ENCODE measurements around the gene SH3BP1.

SH3BP1 gene

DNA sequence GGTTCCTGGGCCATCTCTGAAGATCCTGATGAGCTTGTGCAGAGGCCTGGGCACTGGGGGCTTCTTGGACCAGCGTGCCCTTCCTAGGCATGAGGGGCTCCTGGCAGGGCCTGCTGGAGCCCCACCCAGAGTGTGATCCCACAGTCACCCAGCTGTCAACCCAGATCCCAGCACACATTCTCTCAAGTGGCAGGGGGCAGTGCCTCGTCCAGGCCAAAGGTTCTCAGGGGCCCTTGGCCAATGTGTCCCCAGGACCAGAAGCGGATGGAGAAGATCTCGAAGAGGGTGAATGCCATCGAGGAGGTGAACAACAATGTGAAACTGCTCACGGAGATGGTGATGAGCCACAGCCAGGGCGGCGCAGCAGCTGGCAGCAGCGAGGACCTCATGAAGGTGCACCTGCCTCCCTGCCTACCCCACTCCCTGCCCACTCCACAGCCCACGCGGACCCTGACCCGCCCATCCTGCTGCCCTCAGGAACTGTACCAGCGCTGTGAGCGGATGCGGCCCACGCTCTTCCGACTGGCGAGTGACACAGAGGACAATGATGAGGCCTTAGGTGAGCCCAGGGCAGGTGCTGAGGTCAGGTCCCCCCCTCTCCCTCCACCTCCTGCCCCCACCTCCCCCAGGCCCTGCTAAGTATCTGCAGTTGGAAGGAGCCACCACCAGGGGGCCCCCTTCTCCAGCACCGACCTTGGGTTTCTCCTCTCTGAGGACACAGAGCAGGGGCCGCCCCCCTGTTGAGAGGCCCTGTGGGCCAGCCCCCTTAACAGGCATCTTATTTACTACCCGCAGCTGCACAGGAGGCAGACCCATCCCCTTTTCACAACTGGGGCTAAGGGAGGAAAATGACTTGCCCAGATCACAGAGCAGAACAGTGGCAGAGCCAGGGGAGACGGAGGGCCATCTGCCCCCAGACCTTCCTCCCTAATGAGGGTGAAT, 16.1 kb upstream of the SH3BP1 start:
- peak; percentile 86 for DNase-seq (ENCODE audit: extremely low spot score)
- TF ChIP-seq FOXM1 (IDR thresholded peaks at IDR 0.05; ENCODE audit: borderline replicate concordance) (no peak), BHLHE40 (IDR thresholded peaks at IDR 0.05; ENCODE audit: borderline replicate concordance) (no peak), ZNF384 (IDR thresholded peaks at IDR 0.05) (no peak), L3MBTL2 (conservative IDR thresholded peaks at IDR 0.05) (no peak), FOXA1 (IDR thresholded peaks at IDR 0.05) (no peak), HDGF (IDR thresholded peaks at IDR 0.05; ENCODE audit: borderline replicate concordance) (no peak; the same call in 1 of the 2 replicates), ARNT (IDR thresholded peaks at IDR 0.05) (no peak), PKNOX1 (IDR thresholded peaks at IDR 0.05) (no peak), ELF4 (IDR thresholded peaks at IDR 0.05) (no peak), TARDBP (IDR thresholded peaks at IDR 0.05) (no peak), FOXK2 (IDR thresholded peaks at IDR 0.05) (no peak), CTBP1 (IDR thresholded peaks at IDR 0.05; ENCODE audit: borderline replicate concordance) (no peak), NFRKB (IDR thresholded peaks at IDR 0.05) (no peak), SP1 (IDR thresholded peaks at IDR 0.05) (no peak), LEF1 (IDR thresholded peaks at IDR 0.05; ENCODE audit: borderline replicate concordance) (no peak), SUZ12 (IDR thresholded peaks at IDR 0.05) (no peak)
- ChIA-PET CTCF (interaction anchor here (0.6 kb wide), 1 partner anchor 25 kb away, joined by 6 read pairs; no protein-coding TSS in a partner anchor), POLR2A (no interaction called here)

DNA sequence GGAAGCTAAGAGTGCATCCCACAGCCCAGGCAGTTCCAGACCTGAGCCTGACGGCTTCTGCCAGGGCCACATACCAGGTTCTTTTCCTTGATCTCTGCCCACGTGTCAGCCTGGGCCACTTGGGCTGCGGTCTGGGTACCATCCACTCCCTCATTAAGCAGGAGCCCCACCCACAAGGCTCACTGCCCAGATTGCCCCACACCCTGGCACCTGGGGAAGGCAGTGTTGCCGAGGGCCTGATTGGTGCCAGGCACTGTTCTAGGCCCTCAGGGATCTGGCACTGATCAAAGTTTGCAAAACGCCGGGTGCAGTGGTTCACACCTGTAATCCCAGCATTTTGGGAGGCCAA, 15.5 kb upstream of the SH3BP1 start:
- TF ChIP-seq NFRKB (IDR thresholded peaks at IDR 0.05) (no peak), ZNF384 (IDR thresholded peaks at IDR 0.05) (no peak), BHLHE40 (IDR thresholded peaks at IDR 0.05; ENCODE audit: borderline replicate concordance) (no peak), HDGF (IDR thresholded peaks at IDR 0.05; ENCODE audit: borderline replicate concordance) (no peak), TARDBP (IDR thresholded peaks at IDR 0.05) (no peak), ELF4 (IDR thresholded peaks at IDR 0.05) (no peak), FOXM1 (IDR thresholded peaks at IDR 0.05; ENCODE audit: borderline replicate concordance) (no peak), CTBP1 (IDR thresholded peaks at IDR 0.05; ENCODE audit: borderline replicate concordance) (no peak), ARNT (IDR thresholded peaks at IDR 0.05) (no peak), L3MBTL2 (conservative IDR thresholded peaks at IDR 0.05) (no peak), LEF1 (IDR thresholded peaks at IDR 0.05; ENCODE audit: borderline replicate concordance) (no peak), SP1 (IDR thresholded peaks at IDR 0.05) (no peak), FOXA1 (IDR thresholded peaks at IDR 0.05) (no peak), FOXK2 (IDR thresholded peaks at IDR 0.05) (no peak), PKNOX1 (IDR thresholded peaks at IDR 0.05) (no peak), SUZ12 (IDR thresholded peaks at IDR 0.05) (no peak)
- CTCF ChIA-PET, result interaction anchor here (0.6 kb wide), 1 partner anchor 25 kb away, joined by 6 read pairs; no protein-coding TSS in a partner anchor
- POLR2A ChIA-PET, result no interaction called here

DNA sequence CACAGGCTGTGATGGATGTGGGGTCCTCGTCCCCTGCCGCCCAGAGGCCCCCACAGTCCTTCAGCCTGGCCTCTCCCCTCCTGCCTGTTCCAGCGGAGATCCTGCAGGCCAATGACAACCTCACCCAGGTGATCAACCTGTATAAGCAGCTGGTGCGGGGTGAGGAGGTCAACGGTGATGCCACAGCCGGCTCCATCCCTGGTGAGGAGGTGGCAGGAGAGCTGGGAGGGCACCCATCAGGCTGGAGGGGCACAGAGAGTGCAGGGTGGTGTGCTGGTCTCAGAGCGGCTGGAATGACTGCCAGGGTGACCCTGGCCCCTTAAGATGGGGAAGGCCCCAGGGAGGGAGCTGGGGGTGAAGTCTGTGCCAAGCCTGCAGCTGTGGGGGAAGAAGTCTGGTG, 14.6 kb upstream of the SH3BP1 start:
- DNase-seq (ENCODE audit: extremely low spot score), result no peak
- TF ChIP-seq LEF1 (IDR thresholded peaks at IDR 0.05; ENCODE audit: borderline replicate concordance), result no peak
- CTCF ChIA-PET, result no interaction called here
- POLR2A ChIA-PET, result interaction anchor here (0.9 kb wide), 1 partner anchor 16 kb away, joined by 3 read pairs; no protein-coding TSS in a partner anchor

More for the DNA sequence above, 15.5 kb upstream of the SH3BP1 start:
- DNase-seq (ENCODE audit: extremely low spot score), result no peak

- CTCF ChIA-PET, result interaction anchor here (1.2 to 1.6 kb wide), 3 partner anchors 12 to 18 kb away, joined by 3 to 5 read pairs (median 3); no protein-coding TSS in a partner anchor
- POLR2A ChIA-PET, result interaction anchor here (0.9 kb wide), 1 partner anchor 16 kb away, joined by 3 read pairs; no protein-coding TSS in a partner anchor
- no peak for DNase-seq (ENCODE audit: extremely low spot score)
- no peak for TF ChIP-seq FOXK2 (IDR thresholded peaks at IDR 0.05)
- TF ChIP-seq TARDBP (IDR thresholded peaks at IDR 0.05), result no peak
- TF ChIP-seq PKNOX1 (IDR thresholded peaks at IDR 0.05), result no peak
- no peak for TF ChIP-seq LEF1 (IDR thresholded peaks at IDR 0.05; ENCODE audit: borderline replicate concordance)
- no peak for TF ChIP-seq L3MBTL2 (conservative IDR thresholded peaks at IDR 0.05)
- no peak for TF ChIP-seq SP1 (IDR thresholded peaks at IDR 0.05)
- no peak for TF ChIP-seq BHLHE40 (IDR thresholded peaks at IDR 0.05; ENCODE audit: borderline replicate concordance)
- TF ChIP-seq HDGF (IDR thresholded peaks at IDR 0.05; ENCODE audit: borderline replicate concordance), result no peak
- TF ChIP-seq ARNT (IDR thresholded peaks at IDR 0.05), result no peak
Measured at GRCh38 chr22:37625737-37626136, 13.7 kb upstream of the SH3BP1 start.

GRCh38 chr22:37626144-37626543, 13.3 kb upstream of the SH3BP1 start:
- no peak for TF ChIP-seq PKNOX1 (IDR thresholded peaks at IDR 0.05)
- no peak for TF ChIP-seq ELF4 (IDR thresholded peaks at IDR 0.05)
- no peak for TF ChIP-seq SUZ12 (IDR thresholded peaks at IDR 0.05)
- TF ChIP-seq CTBP1 (IDR thresholded peaks at IDR 0.05; ENCODE audit: borderline replicate concordance), result no peak
- no peak for TF ChIP-seq FOXM1 (IDR thresholded peaks at IDR 0.05; ENCODE audit: borderline replicate concordance)
- no peak for TF ChIP-seq FOXA1 (IDR thresholded peaks at IDR 0.05)
- no peak for TF ChIP-seq SP1 (IDR thresholded peaks at IDR 0.05)
- TF ChIP-seq HDGF (IDR thresholded peaks at IDR 0.05; ENCODE audit: borderline replicate concordance), result no peak
- TF ChIP-seq ZNF384 (IDR thresholded peaks at IDR 0.05), result no peak
- no peak for TF ChIP-seq BHLHE40 (IDR thresholded peaks at IDR 0.05; ENCODE audit: borderline replicate concordance)
- no peak for TF ChIP-seq LEF1 (IDR thresholded peaks at IDR 0.05; ENCODE audit: borderline replicate concordance)
- no peak for TF ChIP-seq TARDBP (IDR thresholded peaks at IDR 0.05)
- CTCF ChIA-PET, result interaction anchor here (1.2 to 1.6 kb wide), 3 partner anchors 11 to 17 kb away, joined by 3 to 5 read pairs (median 3); no protein-coding TSS in a partner anchor
- POLR2A ChIA-PET, result interaction anchor here (1.5 kb wide), 1 partner anchor 18 kb away, joined by 4 read pairs; no protein-coding TSS in a partner anchor
- no peak for DNase-seq (ENCODE audit: extremely low spot score)

Measured in HEK293T (cell line).